Measurements from ENCODE around the gene TMX3.

Gene TMX3

DNA sequence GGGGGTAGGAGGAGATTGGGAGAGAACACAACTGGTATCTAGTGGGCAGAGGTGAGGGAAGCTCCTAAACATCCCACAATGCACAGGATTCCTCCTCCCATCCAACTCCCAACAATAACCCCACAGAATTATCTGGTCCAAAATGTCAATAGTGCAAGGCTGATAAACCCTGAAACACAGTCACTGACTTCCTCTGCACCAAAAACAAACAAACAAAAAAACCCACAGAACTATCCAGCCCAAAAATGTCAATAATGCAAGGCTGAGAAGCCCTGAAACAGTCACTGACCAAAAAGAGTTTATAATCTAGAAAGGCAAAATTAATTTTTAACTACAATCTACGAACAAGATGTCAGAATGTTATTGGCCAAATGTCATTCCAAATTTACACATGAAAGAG, 9.8 kb downstream of the TMX3 start:
- no peak for DNase-seq

DNA sequence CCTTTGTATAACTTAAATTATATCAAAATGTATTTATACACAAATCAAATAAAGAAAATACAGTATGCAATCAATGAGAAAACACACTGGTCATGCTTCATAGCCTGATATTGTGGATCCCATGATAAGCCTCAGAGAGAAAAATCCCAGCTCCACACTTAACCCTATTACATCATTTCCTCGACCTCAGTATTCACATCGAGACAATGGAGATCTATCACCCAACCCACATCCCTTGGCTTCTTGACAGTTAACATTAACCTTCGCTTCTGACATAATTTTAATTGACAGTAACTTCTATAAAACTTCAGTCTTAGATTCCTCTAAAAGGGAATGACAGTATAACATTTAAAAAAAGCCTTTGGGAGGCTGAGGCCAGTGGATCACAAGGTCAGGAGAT, 11.6 kb downstream of the TMX3 start:
- no peak for DNase-seq

DNA sequence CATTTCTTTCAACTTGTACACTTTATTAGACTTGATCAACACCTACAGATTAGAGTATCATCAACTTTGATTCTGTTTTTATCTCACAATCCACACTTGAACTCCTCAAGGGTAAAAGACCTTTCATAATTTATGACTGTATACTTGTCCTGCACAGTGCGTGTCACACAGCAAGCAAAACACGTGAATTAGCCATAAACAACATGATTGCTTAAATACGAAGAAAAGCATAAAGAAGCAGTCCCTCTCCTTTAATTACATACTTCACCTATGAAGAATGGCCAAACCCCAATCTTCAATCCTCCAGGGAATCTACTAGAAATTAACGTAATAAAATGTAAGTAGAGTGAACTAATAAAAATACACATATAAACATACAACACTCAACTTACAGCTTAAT, 13.6 kb downstream of the TMX3 start:
- DNase-seq: no peak

DNA sequence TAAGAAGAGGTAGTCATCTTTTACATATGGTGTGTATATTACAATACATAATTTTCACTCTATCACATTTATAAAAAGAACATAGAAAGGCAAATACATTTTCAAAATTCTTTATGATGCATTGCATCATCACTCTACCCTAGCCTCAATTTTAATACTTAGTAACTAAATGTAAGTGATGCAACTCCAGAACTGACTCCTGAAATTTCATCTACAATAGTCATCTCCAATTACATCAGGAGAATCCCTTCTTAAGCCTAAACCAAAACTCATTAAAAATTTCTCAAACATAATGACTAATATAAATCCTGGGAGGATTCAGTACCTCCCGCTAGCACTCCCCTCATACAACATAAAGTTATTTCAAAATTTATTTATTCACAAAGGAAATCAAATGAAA, 15.9 kb downstream of the TMX3 start:
- no peak for DNase-seq

GRCh38 chr18:68696937-68697336, 18.0 kb downstream of the TMX3 start:
- DNase-seq: no peak

- no peak for DNase-seq
Observed at GRCh38 chr18:68694316-68694715, 20.6 kb downstream of the TMX3 start.

DNA sequence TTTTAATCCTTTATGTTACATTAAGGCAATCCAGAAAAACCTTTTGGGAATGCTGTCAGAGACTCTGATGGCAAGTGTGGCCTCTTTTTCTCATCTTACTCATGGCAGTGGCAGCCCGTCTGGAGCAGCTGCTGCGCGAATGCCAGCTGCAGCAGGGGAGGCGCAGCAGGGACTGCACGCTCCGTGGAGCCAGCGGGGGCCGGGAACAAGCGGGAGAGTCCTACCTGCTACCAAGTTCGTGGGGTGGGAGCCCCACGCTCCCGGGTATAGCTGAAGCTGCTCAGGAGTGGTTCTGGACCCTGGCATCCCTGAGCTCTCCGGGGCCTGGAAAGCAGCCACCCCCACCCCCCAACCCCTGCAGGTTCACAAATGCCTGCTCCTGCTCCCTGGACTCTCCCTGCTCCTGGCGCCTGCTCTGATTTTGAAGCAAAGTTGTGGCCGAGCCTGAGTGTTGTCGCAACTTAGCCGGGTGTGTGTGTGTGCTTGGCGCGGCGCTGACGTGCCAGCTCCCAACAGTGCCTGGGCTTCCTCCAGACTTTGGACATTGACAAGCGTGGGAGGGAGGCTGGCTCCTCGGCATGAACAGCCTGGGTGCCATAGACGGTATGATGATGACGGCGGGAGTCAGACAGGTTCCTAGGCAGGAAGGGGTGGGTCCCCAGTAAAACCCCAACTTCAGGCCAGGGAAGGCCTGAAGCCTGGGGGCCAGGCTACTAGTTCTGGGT, 21.7 kb downstream of the TMX3 start:
- DNase-seq: no peak

GRCh38 chr18:68679528-68679927, 35.4 kb downstream of the TMX3 start:
- no peak for DNase-seq

DNA sequence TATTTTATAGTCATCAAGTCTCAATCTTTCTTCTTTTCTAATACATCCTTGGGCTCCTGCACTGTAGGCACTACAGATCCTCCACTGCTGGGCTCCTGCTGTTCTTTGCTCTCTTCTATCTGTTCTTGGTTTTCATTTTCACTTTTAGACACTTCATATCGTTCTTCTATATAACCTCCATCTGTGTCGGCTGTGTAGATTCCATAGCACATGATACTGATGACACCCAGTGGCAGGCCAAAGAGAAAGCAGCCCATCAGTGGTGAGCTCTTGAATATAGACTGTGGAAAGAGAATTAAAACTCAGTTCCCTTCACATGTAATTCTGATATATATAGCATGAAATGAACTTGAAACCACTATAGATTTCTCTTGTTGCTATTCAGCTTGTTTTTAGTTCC, 38.0 kb downstream of the TMX3 start:
- no peak for DNase-seq

- no peak for DNase-seq
Observed at GRCh38 chr18:68667121-68667520, 47.8 kb downstream of the TMX3 start.

DNA sequence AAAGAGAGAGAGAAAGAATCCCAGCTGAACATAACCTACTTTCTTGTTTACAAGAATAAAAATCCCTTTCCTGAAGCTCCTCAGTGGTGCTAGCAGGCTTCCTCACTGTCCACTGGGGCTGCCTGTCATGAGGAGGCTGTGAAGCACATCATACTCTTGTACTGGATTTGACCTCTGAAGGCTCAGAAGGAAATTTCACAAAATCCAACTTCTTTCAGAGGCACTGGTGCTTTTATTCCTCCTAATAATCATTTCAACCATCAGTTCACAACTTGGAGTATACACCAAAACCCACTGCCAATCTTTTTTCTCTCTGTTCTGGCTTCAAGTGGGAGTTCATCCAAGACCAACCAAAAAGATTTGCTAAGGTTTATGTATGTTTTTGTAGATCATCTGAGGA, 48.5 kb downstream of the TMX3 start:
- no peak for DNase-seq

GRCh38 chr18:68665628-68666027, 49.3 kb downstream of the TMX3 start:
- no peak for DNase-seq

GRCh38 chr18:68662754-68663153, 52.2 kb downstream of the TMX3 start:
- no peak for DNase-seq

DNA sequence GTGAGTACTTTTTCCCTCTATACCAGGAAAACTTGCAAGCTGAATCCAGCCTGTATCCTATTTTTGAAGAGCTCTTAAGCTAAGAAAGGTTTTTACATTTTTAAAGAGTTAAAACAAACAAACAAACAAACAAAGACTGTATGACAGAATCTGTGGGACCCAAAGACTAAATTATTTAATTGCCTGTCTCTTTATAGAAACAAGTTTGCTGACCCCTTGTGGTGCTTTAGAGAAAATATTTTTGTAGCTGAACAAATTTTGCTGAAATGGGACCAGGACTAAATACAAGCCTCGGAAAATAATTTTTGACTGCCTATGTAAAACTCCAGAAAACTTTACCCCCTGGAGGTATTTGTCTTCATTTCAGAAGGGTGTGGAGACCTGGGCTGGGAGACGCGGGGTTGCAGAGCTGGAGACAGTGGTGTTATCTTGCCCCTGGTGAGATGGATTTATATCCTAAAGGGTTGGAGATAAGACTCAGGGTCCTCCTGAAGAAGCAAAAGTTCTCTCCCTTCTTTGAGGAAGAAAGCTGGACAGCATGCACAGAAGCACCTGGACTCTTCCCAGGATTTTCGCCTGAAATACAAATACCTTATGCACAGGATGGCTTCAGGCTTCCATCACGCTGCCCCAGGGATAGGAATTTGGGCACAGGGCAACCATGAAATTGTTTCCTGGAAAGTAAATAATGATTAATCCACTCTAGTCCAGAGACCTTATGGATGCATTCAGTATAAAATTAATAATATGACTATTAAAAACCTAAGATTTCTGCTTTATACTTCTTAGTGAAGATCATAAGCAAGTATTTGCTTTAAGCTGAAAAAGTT, 54.3 kb downstream of the TMX3 start:
- DNase-seq: no peak

GRCh38 chr18:68648191-68648590, 66.7 kb downstream of the TMX3 start:
- DNase-seq: no peak

GRCh38 chr18:68642003-68642402, 72.9 kb downstream of the TMX3 start:
- DNase-seq: no peak

GRCh38 chr18:68640861-68641260, 74.0 kb downstream of the TMX3 start:
- DNase-seq: no peak

DNA sequence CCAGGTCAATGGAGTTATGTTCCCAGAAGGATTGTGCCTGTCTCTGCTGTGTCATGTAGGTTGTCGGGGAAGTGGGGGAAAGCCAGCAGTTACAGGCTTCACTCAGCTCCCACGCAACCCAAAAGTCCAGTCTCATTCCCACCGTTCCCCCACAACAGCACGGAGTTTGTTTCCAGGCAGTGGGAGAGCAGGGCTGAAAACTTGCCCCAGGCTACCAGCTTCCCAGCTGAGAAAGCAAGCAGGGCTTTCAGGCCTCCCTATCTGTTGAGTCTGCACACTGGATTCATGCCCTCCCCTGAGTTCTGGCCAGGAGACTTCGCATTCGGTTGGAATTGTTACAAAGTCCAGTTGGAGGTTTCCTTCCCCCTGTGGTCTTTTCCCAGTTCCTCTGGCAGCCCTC, 76.3 kb downstream of the TMX3 start:
- DNase-seq: no peak

DNA sequence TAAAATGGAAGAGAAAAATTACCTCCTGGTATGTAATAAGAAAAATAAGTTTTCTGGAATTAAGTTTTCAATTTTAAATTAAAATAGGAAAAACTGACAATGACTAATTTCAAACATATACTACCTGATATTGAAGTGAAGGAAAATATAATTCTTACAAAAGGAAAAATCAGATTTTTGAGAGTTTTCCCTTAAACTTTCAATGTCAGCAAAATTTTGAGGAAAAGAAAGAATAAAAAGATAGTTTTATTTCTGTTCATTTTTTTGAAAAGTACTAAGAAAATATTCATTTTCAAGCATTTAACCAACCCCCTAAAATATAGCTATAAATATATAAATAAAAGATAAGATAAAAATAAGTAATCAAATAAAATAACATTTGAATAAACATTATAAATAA, 87.1 kb downstream of the TMX3 start:
- DNase-seq: no peak

All from GOT3 (cell line).